HepG2 (cell line): Measurements from ENCODE around the gene EMC9. TPM values are rescaled to one million over a fixed set of nuclear protein-coding genes. Genes with fewer than 3 reads are reported as not detected.

ENCODE experiments used
- ATF6 ChIP-seq: sonication (generic); formaldehyde crosslinking; conservative IDR thresholded peaks from 2 replicates; pipeline ENCODE4 v1.4.0; 2020; ENCODE audit warnings: missing genetic modification reagents
- DDIT3 ChIP-seq: sonication (generic); formaldehyde crosslinking; IDR thresholded peaks from 2 replicates; pipeline ENCODE4 v1.4.0; 2020; ENCODE audit warnings: mild to moderate bottlenecking, missing genetic modification reagents
- GLI4 ChIP-seq: sonication (generic); formaldehyde crosslinking; IDR thresholded peaks from 2 replicates; pipeline ENCODE4 v1.5.1; 2020; ENCODE audit warnings: missing genetic modification reagents, mild to moderate bottlenecking, moderate library complexity, borderline replicate concordance
- HNRNPLL ChIP-seq: fragments of 200-400 bp; formaldehyde crosslinking; IDR thresholded peaks from 2 replicates; pipeline ENCODE4 v1.6.1; 2017; ENCODE audit warnings: mild to moderate bottlenecking, low read depth, low read length; ENCODE audit not compliant: poor library complexity, severe bottlenecking
- IKZF1 ChIP-seq: fragments of 450-650 bp; IDR thresholded peaks from 2 replicates; pipeline ENCODE4 v1.7.1; 2016
- KAT7 ChIP-seq: IDR thresholded peaks from 2 replicates; pipeline ENCODE4 v1.6.1; 2018; ENCODE audit warnings: borderline replicate concordance, missing compliant biosample characterization
- KDM6A ChIP-seq: IDR thresholded peaks from 2 replicates; pipeline ENCODE4 v1.6.1; 2016; ENCODE audit warnings: low read depth
- NBN ChIP-seq: fragments of 450-650 bp; conservative IDR thresholded peaks from 2 replicates; pipeline ENCODE4 v1.6.1; 2017
- RBM22 ChIP-seq: fragments of 200-400 bp; formaldehyde crosslinking; optimal IDR thresholded peaks from 2 replicates; pipeline ENCODE3; 2017; ENCODE audit warnings: mild to moderate bottlenecking, low read length, moderate library complexity
- SETDB1 ChIP-seq: sonication (generic); formaldehyde crosslinking; IDR thresholded peaks from 2 replicates; pipeline ENCODE4 v1.5.1; 2020; ENCODE audit warnings: missing genetic modification reagents, mild to moderate bottlenecking, borderline replicate concordance
- SMARCC2 ChIP-seq: fragments of 450-650 bp; IDR thresholded peaks from 2 replicates; pipeline ENCODE4 v1.6.1; 2017; ENCODE audit warnings: antibody characterized with exemption, mild to moderate bottlenecking
- SNAPC4 ChIP-seq: sonication (generic); formaldehyde crosslinking; IDR thresholded peaks from 2 replicates; pipeline ENCODE4 v1.4.0; 2020; ENCODE audit warnings: mild to moderate bottlenecking, missing genetic modification reagents
- TSC22D2 ChIP-seq: sonication (generic); formaldehyde crosslinking; IDR thresholded peaks from 2 replicates; pipeline ENCODE4 v1.5.1; 2020; ENCODE audit warnings: missing genetic modification reagents, mild to moderate bottlenecking, borderline replicate concordance
- YEATS4 ChIP-seq: sonication (generic); formaldehyde crosslinking; IDR thresholded peaks from 2 replicates; pipeline ENCODE4 v1.4.0; 2020; ENCODE audit warnings: missing genetic modification reagents, borderline replicate concordance
- ZFP36 ChIP-seq: fragments of 150-350 bp; IDR thresholded peaks from 2 replicates; pipeline ENCODE4 v1.6.1; 2018; ENCODE audit warnings: borderline replicate concordance, low read length, low read depth; ENCODE audit not compliant: partially characterized antibody
- ZSCAN22 ChIP-seq: sonication (generic); formaldehyde crosslinking; IDR thresholded peaks from 2 replicates; pipeline ENCODE4 v1.4.0; 2020; ENCODE audit warnings: mild to moderate bottlenecking, missing genetic modification reagents
- polyA plus RNA-seq, 8 experiments: library from polyadenylated mRNA; depleted of rRNA in 3 of 8; stranded (reverse) in 7 of 8; unstranded in 1 of 8; fragments of >200 nt; fragmentation: Illumina TruSeq in 4 of 8; extraction: Trizol in 4 of 8; gene quantifications; 2 replicates each; pipeline versions ENCODE4 v1.2.1 to v1.2.3, GENCODE V29; 2011 to 2016; ENCODE audit warnings: low read depth in 4 of 8, missing spikeins in 1 of 8, mixed read lengths in 1 of 8; ENCODE audit not compliant: insufficient read depth in 1 of 8
- total RNA-seq, 5 experiments: library from RNA; depleted of rRNA; stranded (reverse); fragments of >200 nt; fragmentation: Illumina TruSeq; extraction: Trizol; gene quantifications; 2 replicates each; pipeline ENCODE4 v1.2.3, GENCODE V29; 2016; ENCODE audit warnings: low read depth in 1 of 5
- TF ChIP-seq, protein P1 (sequence below): sonication (generic); formaldehyde crosslinking; IDR thresholded peaks from 2 replicates; pipeline ENCODE4 v1.9.0; 2021; ENCODE audit warnings: missing genetic modification reagents, borderline replicate concordance
- TF ChIP-seq, protein P2 (sequence below): sonication (generic); formaldehyde crosslinking; IDR thresholded peaks from 2 replicates; pipeline ENCODE4 v1.4.0; 2020; ENCODE audit warnings: mild to moderate bottlenecking, missing genetic modification reagents

Gene EMC9
- total and polyA plus RNA-seq, 2 of the 13 experiments (the other 11 are each of a cell fraction or from before 2014, with no cell fraction given) = 60.5 to 78.7 TPM

- TF ChIP-seq ATF6 (peak; percentile 89; the same call in 1 of the 2 replicates), NBN (no peak), KDM6A (CRISPR knock-in tag) (no peak), RBM22 (peak; percentile 2), TSC22D2 (CRISPR knock-in tag) (no peak; the same call in 1 of the 2 replicates), KAT7 (CRISPR knock-in tag) (no peak; the same call in 1 of the 2 replicates), YEATS4 (peak; percentile 94), GLI4 (CRISPR knock-in tag) (peak; percentile 99), IKZF1 (no peak), SMARCC2 (no peak), SNAPC4 (CRISPR knock-in tag) (peak; percentile 89), ZSCAN22 (CRISPR knock-in tag) (peak; percentile 89), ZFP36 (no peak), SETDB1 (CRISPR knock-in tag) (no peak), DDIT3 (CRISPR knock-in tag) (no peak), HNRNPLL (peak; percentile 86)
- TF ChIP-seq, protein P1, sequence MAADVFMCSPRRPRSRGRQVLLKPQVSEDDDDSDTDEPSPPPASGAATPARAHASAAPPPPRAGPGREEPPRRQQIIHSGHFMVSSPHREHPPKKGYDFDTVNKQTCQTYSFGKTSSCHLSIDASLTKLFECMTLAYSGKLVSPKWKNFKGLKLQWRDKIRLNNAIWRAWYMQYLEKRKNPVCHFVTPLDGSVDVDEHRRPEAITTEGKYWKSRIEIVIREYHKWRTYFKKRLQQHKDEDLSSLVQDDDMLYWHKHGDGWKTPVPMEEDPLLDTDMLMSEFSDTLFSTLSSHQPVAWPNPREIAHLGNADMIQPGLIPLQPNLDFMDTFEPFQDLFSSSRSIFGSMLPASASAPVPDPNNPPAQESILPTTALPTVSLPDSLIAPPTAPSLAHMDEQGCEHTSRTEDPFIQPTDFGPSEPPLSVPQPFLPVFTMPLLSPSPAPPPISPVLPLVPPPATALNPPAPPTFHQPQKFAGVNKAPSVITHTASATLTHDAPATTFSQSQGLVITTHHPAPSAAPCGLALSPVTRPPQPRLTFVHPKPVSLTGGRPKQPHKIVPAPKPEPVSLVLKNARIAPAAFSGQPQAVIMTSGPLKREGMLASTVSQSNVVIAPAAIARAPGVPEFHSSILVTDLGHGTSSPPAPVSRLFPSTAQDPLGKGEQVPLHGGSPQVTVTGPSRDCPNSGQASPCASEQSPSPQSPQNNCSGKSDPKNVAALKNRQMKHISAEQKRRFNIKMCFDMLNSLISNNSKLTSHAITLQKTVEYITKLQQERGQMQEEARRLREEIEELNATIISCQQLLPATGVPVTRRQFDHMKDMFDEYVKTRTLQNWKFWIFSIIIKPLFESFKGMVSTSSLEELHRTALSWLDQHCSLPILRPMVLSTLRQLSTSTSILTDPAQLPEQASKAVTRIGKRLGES (CRISPR knock-in tag) = peak; percentile 33
- TF ChIP-seq, protein P2, sequence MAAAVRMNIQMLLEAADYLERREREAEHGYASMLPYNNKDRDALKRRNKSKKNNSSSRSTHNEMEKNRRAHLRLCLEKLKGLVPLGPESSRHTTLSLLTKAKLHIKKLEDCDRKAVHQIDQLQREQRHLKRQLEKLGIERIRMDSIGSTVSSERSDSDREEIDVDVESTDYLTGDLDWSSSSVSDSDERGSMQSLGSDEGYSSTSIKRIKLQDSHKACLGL = peak; percentile 95
Measured at GRCh38 chr14:24141097-24141880, at the start of gene EMC9 (continued).
